Testis (tissue), 2 donors: Measurements from ENCODE around the gene EDEM2.

Experiments
- CTCF ChIP-seq, 3 experiments: fragments of 450-650 bp in 2 of 3; fragments of 200-600 bp in 1 of 3; sonication (generic) in 1 of 3; IDR thresholded peaks; one replicate each; pipeline ENCODE4 v1.5.1; 2016 to 2019; ENCODE audit warnings: antibody characterized with exemption in 3 of 3, mild to moderate bottlenecking in 2 of 3, moderate library complexity in 1 of 3
- POLR2A ChIP-seq: fragments of 450-650 bp; IDR thresholded peaks from one replicate; pipeline ENCODE4 v1.6.1; 2017; ENCODE audit warnings: antibody characterized with exemption, mild to moderate bottlenecking, moderate library complexity

DNA sequence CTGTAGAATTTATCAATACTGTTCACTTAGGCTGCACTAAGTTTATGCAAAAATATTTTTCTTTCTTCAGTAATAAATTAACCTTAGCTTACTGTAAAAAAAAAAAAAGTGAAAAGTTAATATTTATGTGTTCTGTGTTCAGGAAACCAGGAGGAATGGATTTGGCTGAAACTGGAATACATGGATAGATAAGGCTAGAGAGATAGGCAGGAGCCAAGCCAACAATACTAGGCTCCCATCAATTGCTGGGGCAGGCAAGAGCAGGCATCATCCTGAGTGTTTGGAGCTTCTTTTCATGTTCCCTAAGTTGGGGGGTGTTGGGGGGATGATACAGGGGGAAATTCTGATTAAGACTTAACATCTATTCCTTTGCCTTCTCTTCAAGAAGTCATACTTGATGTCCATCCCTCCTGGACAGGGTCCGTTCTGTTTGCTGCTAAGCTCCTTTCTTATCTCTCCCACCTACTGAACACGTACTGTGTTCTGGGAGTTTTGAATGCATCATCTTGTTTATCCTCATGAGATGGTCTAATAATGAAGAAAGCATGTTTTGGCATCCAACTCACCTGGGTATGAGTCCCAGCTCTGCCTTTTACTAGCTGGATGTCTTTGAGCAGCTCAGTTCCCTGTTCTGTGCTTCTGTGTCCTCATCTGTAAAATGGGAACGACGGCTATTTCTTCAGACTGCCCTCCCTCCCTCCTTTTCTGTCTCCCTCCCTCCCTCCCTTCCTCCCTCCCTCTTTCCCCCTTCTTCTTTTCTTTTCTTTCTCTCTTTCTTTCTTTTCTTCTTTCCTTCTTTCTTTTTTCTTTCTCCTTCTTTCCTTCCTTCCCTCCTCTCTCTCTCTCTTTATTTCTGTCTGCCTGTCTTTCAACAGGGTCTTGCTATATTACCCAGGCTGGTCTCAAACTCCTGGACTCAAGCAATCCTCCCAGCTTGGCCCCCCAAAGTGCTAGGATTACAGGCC, 18.4 kb upstream of the EDEM2 start:
- no peak for TF ChIP-seq CTCF (IDR thresholded peaks at IDR 0.05)
- TF ChIP-seq POLR2A = no peak
